ENCODE measurements around the gene RGS6. TPM values are rescaled to one million over a fixed set of nuclear protein-coding genes. Genes with fewer than 3 reads are reported as not detected.
A peak's percentile ranks its signal among the peaks of the same experiment; 100 is the strongest.
"Not testable (repeated sequence)": the region's sequence is repeated elsewhere in the genome, so short reads cannot be mapped to it uniquely, and the experiment has no call there.

RGS6 gene
- total RNA-seq, 1 donor from 2014 or later: 5.1 TPM

DNA sequence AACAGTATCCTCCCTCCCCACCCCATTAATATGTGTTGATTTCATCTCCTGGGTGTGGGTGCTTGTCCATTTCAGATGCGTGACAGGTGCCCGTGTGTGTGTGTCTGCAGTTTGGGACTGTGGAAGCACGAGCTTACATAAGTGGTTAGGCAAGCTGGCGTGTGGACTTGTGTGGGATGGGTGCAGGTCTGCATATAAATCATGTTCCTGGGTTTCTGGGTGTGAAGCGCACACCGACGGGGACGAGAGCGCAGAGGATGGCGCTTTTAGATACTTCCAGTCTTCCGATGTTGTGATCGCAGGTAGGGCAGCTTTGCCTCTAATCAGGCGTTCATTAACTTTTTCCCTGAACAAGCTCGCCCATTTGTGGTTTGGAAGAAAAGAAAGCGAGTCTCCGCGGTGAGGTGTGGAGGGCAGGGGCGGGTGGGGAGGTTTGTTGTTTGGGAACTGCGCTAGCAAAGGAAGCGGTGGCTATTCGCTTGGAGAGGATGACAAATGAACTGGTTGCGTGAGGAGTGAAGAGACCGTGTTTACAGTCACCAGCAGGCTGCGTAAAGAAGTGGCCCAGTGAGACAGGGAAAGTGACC lies 865 bp downstream of the RGS6 start:
- Mint-ChIP-seq H3K4me1 (ENCODE audit: low read depth) (peaks cover 16% of the 10 kb centered on the region), H3K36me3 (ENCODE audit: insufficient read depth) (no peaks in the 10 kb centered on the region), H3K9me3 (ENCODE audit: low read depth) (no peaks in the 10 kb centered on the region), H3K27me3 (peaks cover 34% of the 10 kb centered on the region), H3K27ac (peak overlapping the region; percentile 57), H3K4me3 (ENCODE audit: low read depth) (peak overlapping the region; percentile 74)
- DNase-seq (ENCODE audit: low spot score, unreplicated experiment): no peak
- TF ChIP-seq, protein P1, sequence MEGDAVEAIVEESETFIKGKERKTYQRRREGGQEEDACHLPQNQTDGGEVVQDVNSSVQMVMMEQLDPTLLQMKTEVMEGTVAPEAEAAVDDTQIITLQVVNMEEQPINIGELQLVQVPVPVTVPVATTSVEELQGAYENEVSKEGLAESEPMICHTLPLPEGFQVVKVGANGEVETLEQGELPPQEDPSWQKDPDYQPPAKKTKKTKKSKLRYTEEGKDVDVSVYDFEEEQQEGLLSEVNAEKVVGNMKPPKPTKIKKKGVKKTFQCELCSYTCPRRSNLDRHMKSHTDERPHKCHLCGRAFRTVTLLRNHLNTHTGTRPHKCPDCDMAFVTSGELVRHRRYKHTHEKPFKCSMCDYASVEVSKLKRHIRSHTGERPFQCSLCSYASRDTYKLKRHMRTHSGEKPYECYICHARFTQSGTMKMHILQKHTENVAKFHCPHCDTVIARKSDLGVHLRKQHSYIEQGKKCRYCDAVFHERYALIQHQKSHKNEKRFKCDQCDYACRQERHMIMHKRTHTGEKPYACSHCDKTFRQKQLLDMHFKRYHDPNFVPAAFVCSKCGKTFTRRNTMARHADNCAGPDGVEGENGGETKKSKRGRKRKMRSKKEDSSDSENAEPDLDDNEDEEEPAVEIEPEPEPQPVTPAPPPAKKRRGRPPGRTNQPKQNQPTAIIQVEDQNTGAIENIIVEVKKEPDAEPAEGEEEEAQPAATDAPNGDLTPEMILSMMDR (IDR thresholded peaks at IDR 0.05; ENCODE audit: unreplicated experiment): no peak

DNA sequence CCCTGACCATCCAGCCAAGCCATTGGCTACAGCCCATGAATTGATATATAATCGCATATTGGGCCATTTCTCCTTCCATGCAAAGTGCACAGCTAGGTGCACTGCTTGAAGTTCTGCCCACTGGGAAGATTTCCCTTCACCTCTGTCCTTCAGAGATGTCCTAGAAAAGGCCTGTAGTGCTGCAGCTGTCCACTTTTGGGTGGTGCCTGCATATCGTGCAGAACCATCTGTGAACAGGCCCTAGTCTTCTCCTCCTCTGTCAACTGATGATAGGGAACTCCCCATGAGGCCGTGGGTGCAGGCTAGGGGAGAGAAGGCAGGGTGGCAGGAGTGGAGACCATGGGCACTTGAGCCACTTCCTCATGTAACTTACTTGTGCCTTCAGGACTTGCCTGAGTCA lies 6.0 kb downstream of the RGS6 start:
- peaks cover 18% of the 10 kb centered on the region for H3K27me3 Mint-ChIP-seq
- H3K4me1 Mint-ChIP-seq (ENCODE audit: low read depth); DNase-seq (ENCODE audit: low spot score, unreplicated experiment); H3K4me3 Mint-ChIP-seq (ENCODE audit: low read depth); H3K27ac Mint-ChIP-seq; H3K36me3 Mint-ChIP-seq (ENCODE audit: insufficient read depth); H3K9me3 Mint-ChIP-seq (ENCODE audit: low read depth): not testable (repeated sequence)

DNA sequence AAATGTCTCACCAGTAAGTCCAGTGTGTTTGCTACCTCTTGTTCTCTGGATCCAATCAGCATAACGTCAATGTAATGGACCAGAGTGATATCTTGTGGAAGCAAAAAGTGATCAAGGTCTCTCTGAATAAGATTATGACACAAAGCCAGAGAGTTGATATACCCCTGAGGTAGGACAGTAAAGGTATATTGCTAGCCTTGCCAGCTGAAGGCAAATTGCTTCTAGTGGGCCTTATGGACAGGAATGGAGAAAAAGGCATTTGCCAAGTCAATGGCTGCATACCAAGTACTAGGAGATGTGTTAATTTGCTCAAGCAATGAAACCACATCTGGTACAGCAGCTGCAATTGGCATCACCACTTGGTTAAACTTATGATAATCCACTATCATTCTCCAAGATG lies 7.1 kb downstream of the RGS6 start:
- not testable (repeated sequence) for H3K36me3 Mint-ChIP-seq (ENCODE audit: insufficient read depth); H3K4me3 Mint-ChIP-seq (ENCODE audit: low read depth); H3K27ac Mint-ChIP-seq; H3K27me3 Mint-ChIP-seq; H3K4me1 Mint-ChIP-seq (ENCODE audit: low read depth); DNase-seq (ENCODE audit: low spot score, unreplicated experiment); H3K9me3 Mint-ChIP-seq (ENCODE audit: low read depth)

DNA sequence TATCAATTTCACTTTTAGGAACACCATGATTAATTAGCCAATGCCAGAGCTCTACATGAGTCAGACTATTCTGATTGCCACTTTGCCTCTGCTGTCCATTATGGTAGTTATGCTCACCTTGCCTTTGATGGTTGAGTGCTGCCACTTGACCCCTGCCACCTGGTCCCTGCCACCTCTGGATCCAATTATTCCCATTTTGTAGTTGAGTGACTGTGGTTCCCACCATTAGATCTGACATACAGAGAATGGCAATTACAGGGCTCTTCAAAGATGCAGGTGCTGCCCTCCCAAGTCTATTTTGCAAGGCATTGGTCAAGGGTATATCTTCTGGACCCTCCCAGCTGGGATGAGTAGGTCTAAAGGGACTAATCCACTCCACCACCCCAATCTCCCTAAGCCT lies 8.3 kb downstream of the RGS6 start:
- not testable (repeated sequence) for H3K9me3 Mint-ChIP-seq (ENCODE audit: low read depth); H3K27me3 Mint-ChIP-seq

DNA sequence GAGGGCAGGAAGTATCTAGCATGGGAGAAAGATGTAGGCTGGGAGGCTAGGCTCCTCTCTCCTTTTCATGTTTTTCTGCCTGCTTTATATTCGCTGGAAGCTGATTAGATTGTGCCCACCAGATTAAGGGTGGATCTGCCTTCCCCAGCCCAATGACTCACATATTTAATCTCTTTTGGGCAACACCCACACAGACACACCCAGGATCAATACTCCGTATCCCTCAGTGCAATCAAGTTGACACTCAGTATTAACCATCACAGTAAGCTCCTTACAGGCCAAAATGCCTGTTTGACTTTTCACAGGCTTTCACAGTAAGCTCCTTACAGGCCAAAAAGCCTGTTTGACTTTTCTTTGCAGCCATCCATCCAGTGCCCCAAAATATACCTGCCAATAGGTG lies 9.4 kb downstream of the RGS6 start:
- not testable (repeated sequence) for H3K27me3 Mint-ChIP-seq; H3K9me3 Mint-ChIP-seq (ENCODE audit: low read depth); H3K4me3 Mint-ChIP-seq (ENCODE audit: low read depth); H3K36me3 Mint-ChIP-seq (ENCODE audit: insufficient read depth); DNase-seq (ENCODE audit: low spot score, unreplicated experiment); H3K4me1 Mint-ChIP-seq (ENCODE audit: low read depth); H3K27ac Mint-ChIP-seq

More for the DNA sequence above, 8.3 kb downstream of the RGS6 start:
- DNase-seq (ENCODE audit: low spot score, unreplicated experiment); H3K36me3 Mint-ChIP-seq (ENCODE audit: insufficient read depth); H3K4me1 Mint-ChIP-seq (ENCODE audit: low read depth); H3K4me3 Mint-ChIP-seq (ENCODE audit: low read depth); H3K27ac Mint-ChIP-seq: not testable (repeated sequence)

DNA sequence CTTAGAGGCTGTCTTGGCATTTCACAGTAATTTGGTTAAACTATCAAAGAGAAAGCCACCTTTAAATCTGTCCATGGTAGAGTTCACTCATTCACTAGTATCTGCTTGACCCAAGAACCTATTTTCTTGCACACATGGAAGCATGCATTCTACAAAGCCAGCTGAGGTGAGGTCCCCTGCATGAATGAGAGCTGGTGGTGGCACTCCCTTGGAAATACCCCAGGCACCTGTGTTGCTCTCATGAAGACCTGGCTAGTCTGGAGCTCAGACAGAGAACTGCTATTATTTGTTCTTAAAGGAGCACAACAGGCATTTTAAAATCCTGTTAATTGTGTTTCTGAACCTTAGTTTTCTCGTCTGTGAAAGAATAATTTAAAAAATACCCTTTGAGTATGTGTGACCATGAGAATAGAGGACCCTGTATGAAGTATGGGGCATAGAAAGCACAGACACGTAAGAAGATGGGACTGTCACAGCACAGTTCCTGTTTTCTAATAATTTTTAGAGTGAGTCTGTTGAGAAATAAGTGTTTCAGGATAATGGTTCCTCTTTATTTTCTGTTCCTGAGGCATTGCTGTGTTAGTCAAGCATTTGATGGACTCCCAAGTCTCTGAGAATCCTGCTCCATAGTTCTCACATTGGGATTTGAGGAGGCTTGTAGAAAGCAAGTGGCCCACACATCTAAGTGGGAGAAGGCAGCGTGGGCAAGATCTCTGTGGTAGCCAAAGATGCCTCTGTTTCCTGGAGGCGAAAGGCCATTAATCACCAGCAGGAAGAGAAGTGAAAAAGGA lies 10.9 kb downstream of the RGS6 start:
- TF ChIP-seq, protein P1 (IDR thresholded peaks at IDR 0.05; ENCODE audit: unreplicated experiment): no peak
- Mint-ChIP-seq H3K36me3 (ENCODE audit: insufficient read depth) (no peaks in the 10 kb centered on the region), H3K4me3 (ENCODE audit: low read depth) (no peak overlapping the region), H3K9me3 (ENCODE audit: low read depth) (peaks cover 3% of the 10 kb centered on the region), H3K27ac (no peak overlapping the region), H3K27me3 (no peaks in the 10 kb centered on the region), H3K4me1 (ENCODE audit: low read depth) (peaks cover 9% of the 10 kb centered on the region)
- no peak for DNase-seq (ENCODE audit: low spot score, unreplicated experiment)

DNA sequence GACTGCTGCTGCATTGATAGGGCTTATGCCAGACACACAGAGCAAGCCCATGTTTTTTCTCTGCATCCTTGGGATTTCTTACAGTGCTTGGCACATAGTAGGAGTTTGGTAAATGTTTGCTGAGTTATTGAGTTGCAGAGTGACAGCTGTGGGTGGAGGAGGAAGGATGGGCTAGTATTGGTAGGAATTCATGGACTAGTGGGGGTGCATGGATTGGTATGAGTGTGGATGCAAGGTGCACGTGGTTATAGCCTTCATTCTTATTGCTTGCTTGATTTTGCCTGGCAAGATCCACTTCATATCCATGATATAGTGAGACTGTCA lies 11.4 kb downstream of the RGS6 start:
- peaks cover 3% of the 10 kb centered on the region for H3K9me3 Mint-ChIP-seq (ENCODE audit: low read depth)
- peaks cover 12% of the 10 kb centered on the region for H3K4me1 Mint-ChIP-seq (ENCODE audit: low read depth)
- DNase-seq (ENCODE audit: low spot score, unreplicated experiment): no peak
- H3K27me3 Mint-ChIP-seq: no peaks in the 10 kb centered on the region
- H3K36me3 Mint-ChIP-seq (ENCODE audit: insufficient read depth): no peaks in the 10 kb centered on the region
- H3K4me3 Mint-ChIP-seq (ENCODE audit: low read depth): no peak overlapping the region
- no peak overlapping the region for H3K27ac Mint-ChIP-seq
- TF ChIP-seq, protein P1 (IDR thresholded peaks at IDR 0.05; ENCODE audit: unreplicated experiment): no peak

Measured in progenitor cell of endocrine pancreas (in vitro differentiated cells).